GM18499 (cell line): ENCODE measurements around the gene AR.

Experiments used
- ATAC-seq: cut with Tn5 transposase; IDR thresholded peaks from one replicate; pipeline ENCODE4 v1.9.1; 2021; ENCODE audit warnings: moderate number of reproducible peaks; ENCODE audit not compliant: insufficient read depth, unreplicated experiment

AR gene

GRCh38 chrX:67721321-67721720, 177.5 kb downstream of the AR start:
- no peak for ATAC-seq

DNA sequence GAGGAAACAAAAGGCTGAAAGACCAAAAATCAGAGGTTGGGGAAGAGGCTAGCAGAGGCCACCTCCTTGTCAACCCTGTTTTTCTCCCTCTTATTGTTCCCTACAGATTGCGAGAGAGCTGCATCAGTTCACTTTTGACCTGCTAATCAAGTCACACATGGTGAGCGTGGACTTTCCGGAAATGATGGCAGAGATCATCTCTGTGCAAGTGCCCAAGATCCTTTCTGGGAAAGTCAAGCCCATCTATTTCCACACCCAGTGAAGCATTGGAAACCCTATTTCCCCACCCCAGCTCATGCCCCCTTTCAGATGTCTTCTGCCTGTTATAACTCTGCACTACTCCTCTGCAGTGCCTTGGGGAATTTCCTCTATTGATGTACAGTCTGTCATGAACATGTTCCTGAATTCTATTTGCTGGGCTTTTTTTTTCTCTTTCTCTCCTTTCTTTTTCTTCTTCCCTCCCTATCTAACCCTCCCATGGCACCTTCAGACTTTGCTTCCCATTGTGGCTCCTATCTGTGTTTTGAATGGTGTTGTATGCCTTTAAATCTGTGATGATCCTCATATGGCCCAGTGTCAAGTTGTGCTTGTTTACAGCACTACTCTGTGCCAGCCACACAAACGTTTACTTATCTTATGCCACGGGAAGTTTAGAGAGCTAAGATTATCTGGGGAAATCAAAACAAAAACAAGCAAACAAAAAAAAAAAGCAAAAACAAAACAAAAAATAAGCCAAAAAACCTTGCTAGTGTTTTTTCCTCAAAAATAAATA, 179.9 kb downstream of the AR start:
- no peak for ATAC-seq

DNA sequence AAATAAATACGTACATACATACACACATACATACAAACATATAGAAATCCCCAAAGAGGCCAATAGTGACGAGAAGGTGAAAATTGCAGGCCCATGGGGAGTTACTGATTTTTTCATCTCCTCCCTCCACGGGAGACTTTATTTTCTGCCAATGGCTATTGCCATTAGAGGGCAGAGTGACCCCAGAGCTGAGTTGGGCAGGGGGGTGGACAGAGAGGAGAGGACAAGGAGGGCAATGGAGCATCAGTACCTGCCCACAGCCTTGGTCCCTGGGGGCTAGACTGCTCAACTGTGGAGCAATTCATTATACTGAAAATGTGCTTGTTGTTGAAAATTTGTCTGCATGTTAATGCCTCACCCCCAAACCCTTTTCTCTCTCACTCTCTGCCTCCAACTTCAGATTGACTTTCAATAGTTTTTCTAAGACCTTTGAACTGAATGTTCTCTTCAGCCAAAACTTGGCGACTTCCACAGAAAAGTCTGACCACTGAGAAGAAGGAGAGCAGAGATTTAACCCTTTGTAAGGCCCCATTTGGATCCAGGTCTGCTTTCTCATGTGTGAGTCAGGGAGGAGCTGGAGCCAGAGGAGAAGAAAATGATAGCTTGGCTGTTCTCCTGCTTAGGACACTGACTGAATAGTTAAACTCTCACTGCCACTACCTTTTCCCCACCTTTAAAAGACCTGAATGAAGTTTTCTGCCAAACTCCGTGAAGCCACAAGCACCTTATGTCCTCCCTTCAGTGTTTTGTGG, 180.7 kb downstream of the AR start:
- ATAC-seq: no peak

DNA sequence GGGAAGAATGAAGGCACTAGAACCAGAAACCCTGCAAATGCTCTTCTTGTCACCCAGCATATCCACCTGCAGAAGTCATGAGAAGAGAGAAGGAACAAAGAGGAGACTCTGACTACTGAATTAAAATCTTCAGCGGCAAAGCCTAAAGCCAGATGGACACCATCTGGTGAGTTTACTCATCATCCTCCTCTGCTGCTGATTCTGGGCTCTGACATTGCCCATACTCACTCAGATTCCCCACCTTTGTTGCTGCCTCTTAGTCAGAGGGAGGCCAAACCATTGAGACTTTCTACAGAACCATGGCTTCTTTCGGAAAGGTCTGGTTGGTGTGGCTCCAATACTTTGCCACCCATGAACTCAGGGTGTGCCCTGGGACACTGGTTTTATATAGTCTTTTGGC, 181.7 kb downstream of the AR start:
- no peak for ATAC-seq

GRCh38 chrX:67726018-67726417, 182.2 kb downstream of the AR start:
- no peak for ATAC-seq

DNA sequence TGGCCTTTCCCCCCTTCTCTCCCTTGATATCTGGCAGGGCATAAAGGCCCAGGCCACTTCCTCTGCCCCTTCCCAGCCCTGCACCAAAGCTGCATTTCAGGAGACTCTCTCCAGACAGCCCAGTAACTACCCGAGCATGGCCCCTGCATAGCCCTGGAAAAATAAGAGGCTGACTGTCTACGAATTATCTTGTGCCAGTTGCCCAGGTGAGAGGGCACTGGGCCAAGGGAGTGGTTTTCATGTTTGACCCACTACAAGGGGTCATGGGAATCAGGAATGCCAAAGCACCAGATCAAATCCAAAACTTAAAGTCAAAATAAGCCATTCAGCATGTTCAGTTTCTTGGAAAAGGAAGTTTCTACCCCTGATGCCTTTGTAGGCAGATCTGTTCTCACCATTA, 183.8 kb downstream of the AR start:
- ATAC-seq: no peak

- ATAC-seq: no peak
Measured at GRCh38 chrX:67730296-67730695, 186.5 kb downstream of the AR start.

GRCh38 chrX:67731061-67731460, 187.2 kb downstream of the AR start:
- no peak for ATAC-seq

DNA sequence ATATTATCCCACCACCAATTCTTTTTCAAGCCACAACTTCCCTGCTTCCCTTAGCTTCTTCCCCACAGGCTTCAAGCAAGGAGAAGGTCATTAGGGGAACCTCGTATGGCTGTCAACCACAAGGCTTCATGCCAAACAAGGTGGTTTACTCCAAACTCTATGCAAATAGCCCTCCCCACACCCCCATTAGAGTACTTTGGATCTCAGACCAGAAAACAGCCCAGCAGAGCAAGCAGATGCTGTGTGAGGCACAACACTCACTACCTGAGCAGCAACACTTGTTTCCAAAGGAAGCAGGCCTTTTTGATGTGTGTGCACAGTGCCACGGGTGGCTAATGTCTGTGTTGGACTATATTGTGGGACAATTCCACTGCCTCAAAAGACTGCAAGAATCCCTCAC, 189.0 kb downstream of the AR start:
- ATAC-seq: no peak

DNA sequence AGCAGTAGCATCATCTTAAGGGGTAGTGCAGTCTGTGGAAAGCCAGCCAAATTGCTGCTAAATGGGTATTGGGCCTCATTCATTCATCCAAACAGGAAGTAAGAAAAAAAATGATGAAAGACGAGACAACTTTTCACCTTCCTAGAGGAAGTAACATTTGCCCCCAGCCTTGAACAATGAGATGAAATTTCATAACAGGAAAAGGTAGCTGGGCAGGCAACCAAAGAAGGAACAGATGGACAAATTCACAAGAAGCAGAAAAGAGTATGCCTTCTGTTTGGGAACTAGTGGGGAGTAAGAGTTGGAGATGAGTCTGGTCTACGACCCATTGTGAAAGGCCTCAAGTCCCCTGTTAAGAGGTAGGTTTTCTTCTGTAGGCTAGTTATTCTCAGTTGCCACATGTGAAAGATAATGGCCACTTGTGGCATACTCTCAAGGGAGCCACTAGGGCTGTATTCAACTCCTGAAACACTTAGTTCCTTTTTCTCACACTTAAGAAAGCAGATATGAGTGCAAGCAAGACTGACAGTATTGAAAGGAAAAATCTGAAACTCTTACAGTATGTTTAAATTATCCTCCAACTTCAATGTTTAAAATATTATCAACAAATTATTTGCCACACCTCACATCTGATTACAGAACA, 190.4 kb downstream of the AR start:
- no peak for ATAC-seq

DNA sequence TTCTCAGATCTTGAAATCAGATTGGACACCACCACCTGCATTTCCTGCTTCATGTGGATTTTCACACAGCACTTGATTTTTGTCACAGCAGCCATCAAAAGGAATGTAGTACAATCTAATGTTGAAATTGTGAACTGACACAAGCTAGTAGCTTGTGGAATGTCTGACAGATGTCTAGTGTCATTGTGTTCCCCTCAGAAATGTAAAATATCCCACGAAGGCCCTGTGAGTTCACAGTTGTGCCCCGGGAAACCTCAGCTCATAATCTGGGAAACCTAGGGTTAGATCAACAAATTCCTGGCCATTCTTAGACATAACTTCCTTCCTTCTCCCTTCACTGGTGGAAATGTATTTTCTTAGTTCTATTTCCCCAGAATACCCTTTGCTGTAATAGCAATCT, 205.7 kb downstream of the AR start:
- ATAC-seq: no peak

- ATAC-seq: no peak
Measured at GRCh38 chrX:67750694-67751093, 206.9 kb downstream of the AR start.

DNA sequence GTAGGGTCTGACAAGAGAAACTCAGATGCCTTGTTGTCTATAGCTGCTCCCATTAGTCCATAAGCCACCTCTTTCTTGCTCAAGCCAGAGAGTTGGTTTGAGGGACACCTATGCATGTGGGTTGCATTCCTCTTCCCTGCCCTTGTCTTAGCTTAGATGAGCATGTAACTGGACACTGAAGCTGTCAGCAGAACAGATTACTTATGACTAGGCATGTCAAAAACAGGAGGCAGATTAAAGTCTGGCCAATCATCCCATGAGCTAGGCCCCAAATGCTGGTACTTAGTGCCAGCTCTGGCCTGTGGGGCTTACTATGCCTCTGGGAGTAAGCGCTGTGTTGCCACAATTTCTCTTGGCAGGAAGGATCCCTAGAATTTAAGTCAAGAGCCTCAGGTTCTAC, 215.2 kb downstream of the AR start:
- ATAC-seq: no peak

DNA sequence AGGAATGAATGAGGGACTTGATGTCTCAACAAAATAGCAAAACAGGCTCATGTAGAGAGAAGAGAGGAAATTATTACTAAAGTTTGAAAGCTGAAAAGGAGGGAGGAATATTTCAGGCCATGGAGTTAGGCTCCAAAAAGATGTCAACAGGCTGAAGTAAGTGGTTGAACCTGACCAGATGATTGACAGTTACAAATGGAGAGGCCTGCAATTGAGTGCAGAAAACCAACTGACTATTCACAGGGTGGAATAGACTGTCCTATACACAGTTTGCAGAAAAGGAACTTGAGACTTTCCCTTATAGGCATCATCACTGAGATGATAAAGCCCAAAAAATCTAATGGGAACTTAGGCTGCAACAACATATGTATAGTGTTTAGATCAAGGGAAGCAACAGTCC, 233.3 kb downstream of the AR start:
- ATAC-seq: no peak

GRCh38 chrX:67779099-67779498, 235.3 kb downstream of the AR start:
- no peak for ATAC-seq
